CD4-positive, alpha-beta T cell treated with Interleukin-15 for 4 hours (primary cell): ENCODE results near the gene TNFRSF1B.

Source experiments
- DNase-seq: peaks from one replicate; pipeline ENCODE4 v3.0.0-alpha.2; 2020; ENCODE audit warnings: low spot score

TNFRSF1B gene

GRCh38 chr1:12176298-12177118, 9.7 kb downstream of the TNFRSF1B start:
- DNase-seq: no peak

GRCh38 chr1:12177156-12177998, 10.6 kb downstream of the TNFRSF1B start:
- no peak for DNase-seq

GRCh38 chr1:12177999-12178441, 11.2 kb downstream of the TNFRSF1B start:
- peak; percentile 96 for DNase-seq

- DNase-seq: no peak
Observed at GRCh38 chr1:12178511-12178910, 11.7 kb downstream of the TNFRSF1B start.

- peak; percentile 88 for DNase-seq
Observed at GRCh38 chr1:12179111-12179519, 12.3 kb downstream of the TNFRSF1B start.

DNA sequence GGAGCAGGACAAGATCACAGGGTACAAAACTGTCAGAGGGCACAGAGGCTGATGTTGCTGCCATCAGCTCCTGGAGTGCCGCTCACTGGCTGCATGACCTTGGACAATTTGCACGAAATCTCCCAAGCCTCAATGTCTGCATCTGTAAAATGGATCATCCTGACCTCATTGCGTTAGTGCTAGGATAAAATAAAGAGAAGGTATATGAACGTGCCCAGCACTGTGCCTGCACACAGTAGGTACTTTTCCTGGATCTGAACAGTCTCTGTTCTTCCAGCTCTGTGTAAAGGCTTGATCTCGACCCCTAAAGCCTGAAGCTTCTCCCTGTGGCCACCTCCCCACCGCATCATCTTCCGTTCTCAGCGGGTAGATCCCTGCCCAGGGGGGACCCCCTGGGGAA, 12.9 kb downstream of the TNFRSF1B start:
- no peak for DNase-seq

DNA sequence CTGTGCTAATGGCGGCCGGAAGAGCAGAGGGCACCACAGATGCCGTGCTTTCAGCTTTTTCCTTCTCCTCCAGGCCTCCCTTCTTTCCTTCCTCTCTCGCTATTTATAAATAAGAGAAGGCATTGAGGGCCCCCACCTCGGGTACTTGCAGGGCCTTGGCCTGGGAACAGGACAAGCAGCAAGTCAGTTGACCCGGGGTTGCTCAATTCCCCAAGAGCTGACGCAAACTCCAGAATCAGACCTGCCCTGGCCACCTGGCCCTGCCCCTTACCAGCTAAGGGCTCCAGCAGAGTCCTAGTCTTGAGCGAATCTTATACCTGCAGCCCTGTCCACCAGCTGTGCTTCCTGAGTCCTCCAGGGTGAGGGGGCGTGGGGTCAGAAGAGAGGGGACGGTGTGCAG, 13.5 kb downstream of the TNFRSF1B start:
- no peak for DNase-seq

DNA sequence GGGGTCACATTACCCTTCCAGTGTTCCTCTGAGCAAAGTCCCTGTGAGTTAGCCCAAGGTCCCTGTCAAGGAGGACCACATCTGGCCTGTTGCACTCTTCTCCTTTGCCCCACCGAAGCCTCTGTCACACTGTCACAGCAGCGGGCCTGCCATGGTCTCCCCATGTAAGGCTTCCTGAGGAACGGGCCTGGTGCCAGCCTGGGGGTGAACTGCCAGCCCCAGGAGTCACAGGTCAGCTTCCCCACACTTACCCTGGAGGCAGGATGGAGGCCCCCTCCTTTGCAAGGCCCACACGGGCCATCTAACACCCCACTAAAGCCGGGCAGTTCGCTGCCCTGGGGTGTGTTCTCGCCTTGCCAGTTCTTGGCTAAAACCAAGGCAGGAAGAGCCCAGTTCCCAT, 14.1 kb downstream of the TNFRSF1B start:
- DNase-seq: no peak

DNA sequence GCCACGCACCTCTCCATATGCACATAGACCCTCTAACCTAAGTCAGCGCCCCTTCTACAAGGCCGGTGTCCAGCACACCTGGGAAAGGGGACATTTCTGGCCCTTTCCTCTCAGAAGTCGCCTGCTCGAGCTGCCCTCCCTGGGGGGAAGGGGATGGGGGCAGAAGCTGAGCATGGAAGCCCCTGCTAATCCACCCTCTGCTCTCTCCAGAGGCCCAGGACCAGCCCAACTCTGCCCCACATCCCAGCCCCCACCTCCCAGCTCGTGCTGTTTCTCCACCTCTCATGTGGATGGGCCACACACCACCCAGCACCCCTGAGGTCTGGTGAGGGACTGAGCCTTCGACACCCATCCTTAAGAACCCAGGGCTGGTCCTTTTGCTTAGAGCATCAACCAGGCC, 14.8 kb downstream of the TNFRSF1B start:
- DNase-seq: no peak

- no peak for DNase-seq
Observed at GRCh38 chr1:12182410-12182984, 15.7 kb downstream of the TNFRSF1B start.

- DNase-seq: no peak
Observed at GRCh38 chr1:12183095-12183794, 16.5 kb downstream of the TNFRSF1B start.

GRCh38 chr1:12184008-12184681, 17.4 kb downstream of the TNFRSF1B start:
- DNase-seq: no peak

- no peak for DNase-seq
Observed at GRCh38 chr1:12185036-12185917, 18.5 kb downstream of the TNFRSF1B start.

DNA sequence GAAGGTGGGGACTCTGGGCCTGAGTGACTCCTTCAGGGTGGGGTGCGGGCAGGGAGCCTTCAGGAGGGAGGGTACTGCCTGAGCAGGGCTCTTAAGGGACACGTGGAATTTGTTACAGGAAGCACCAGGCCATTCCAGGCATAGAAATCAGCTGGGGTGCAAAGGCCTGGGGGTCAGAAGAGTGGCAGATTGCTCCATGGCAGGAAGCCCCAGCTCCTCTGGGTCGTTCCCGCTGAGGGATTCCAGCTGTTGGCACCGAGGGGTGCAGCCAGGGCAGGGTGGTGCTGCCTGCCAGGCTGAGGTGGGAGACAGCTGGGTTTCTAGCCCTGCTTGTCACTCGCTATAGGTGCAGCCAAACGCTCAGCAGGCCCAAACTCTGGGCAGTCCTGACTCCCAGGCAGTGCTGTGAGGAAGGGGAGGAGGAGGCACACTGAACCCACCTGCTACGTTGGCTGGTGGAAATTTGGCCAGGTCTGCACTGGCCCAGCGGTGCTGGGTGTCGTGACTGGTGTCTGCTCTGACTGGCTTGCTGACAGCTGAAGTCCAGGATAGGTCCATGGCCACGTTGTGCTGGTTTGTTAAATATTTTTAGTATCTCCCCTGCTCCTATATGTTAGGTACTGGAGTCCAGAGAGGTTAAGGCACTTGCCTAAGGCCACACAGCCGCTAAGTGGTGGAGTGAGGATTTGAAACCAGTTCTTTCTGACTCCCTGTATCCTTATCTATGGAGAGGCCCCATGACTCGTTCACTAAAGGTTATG, 19.3 kb downstream of the TNFRSF1B start:
- no peak for DNase-seq

DNA sequence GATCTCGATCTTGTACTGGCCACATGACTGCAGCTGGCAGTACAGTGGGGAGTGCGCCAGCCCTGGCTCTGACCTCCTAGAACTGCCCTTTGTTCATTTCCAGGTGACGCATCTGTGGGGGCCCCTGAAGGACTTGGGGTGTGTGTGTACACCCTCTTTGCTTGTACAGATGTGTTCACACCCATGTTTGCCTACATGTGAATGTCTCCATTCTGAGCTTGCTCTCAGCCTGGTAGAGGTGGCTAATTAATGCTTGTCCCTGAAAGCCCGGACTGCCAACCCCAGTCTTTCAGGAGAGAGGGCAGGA, 19.8 kb downstream of the TNFRSF1B start:
- DNase-seq: no peak

DNA sequence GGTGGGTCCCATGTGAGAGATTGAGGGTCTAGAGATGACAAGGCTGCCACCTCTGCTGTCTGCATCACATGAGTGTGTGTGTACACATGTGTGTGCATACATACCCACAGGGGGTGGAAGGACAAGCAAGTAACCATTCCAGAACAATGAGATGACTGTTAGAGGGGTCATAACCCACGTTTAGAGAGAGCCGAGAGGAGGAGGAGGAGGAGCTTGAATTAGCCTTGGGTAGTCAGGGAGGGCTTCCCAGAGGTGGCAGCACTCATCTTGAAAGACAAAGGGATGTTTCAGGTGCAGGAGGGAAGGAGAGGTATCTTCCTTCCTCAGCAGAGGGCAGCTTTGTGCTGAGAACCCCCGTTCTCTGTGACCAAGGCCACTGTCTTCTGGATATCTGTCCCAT, 21.3 kb downstream of the TNFRSF1B start:
- DNase-seq: no peak

GRCh38 chr1:12188657-12189327, 22.0 kb downstream of the TNFRSF1B start:
- DNase-seq: no peak

GRCh38 chr1:12189328-12189682, 22.5 kb downstream of the TNFRSF1B start:
- no peak for DNase-seq

DNA sequence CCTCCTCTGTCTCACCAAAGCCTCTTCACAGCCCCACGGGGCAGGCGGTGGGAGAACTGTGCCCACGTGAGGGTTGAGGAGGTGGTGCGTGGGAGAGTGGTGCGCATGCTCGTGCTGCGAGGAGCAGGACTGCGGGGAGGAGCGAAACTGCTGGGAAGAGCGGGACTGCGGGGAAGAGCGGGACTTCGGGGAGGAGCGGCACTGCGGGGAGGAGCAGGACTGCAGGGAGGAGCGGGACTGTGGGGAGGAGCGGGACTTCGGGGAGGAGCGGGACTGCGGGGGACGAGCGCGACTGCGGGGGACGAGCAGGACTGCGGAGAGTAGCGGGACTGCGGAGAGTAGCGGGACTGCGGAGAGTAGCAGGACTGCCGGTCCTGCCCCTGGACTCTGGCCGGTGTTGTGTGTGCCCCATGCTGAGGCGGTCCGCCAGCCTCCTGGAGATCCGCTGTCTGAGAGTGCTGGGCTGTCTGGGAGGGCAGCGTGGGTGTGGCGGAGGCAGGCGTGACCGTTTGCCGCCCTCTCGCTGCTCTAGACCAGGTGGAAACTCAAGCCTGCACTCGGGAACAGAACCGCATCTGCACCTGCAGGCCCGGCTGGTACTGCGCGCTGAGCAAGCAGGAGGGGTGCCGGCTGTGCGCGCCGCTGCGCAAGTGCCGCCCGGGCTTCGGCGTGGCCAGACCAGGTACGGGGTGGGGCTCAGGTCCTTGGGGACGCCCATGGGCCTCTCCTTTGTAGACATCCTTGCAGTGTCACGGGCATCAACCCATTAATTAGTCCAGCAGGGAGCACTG, 24.6 kb downstream of the TNFRSF1B start:
- no peak for DNase-seq
